NB4 (cell line): ENCODE results near the gene COPS7B.

ENCODE experiments used
- POLR2A ChIP-seq: IDR thresholded peaks from 2 replicates; pipeline ENCODE4 v1.6.1; 2011; ENCODE audit warnings: mild to moderate bottlenecking; ENCODE audit not compliant: insufficient read length; ENCODE audit errors: extremely low read depth
- TF ChIP-seq, protein P1 (sequence below): IDR thresholded peaks from one replicate; pipeline ENCODE4 v1.5.1; 2012; ENCODE audit warnings: low read depth, low read length

DNA sequence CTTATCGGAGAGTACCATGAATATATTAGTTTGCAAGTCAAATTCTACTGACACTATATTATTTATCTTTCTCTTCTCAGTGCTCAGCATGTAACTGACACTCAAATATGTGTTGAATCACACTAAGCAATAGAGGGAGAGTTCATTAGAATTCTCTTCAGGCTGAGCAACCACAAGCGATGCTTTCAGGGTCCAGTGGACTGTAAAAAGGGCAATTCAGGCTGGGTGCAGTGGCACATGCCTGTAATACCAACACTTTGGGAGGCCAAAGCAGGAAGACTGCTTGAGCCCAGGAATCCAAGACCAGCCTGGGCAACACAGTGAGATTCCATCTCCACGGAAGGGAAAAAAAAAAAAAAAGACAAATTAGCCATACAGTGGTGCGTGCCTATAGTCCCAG, 21.5 kb upstream of the COPS7B start:
- TF ChIP-seq POLR2A = no peak
- TF ChIP-seq, protein P1, sequence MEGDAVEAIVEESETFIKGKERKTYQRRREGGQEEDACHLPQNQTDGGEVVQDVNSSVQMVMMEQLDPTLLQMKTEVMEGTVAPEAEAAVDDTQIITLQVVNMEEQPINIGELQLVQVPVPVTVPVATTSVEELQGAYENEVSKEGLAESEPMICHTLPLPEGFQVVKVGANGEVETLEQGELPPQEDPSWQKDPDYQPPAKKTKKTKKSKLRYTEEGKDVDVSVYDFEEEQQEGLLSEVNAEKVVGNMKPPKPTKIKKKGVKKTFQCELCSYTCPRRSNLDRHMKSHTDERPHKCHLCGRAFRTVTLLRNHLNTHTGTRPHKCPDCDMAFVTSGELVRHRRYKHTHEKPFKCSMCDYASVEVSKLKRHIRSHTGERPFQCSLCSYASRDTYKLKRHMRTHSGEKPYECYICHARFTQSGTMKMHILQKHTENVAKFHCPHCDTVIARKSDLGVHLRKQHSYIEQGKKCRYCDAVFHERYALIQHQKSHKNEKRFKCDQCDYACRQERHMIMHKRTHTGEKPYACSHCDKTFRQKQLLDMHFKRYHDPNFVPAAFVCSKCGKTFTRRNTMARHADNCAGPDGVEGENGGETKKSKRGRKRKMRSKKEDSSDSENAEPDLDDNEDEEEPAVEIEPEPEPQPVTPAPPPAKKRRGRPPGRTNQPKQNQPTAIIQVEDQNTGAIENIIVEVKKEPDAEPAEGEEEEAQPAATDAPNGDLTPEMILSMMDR = no peak
